Activated CD4-positive, alpha-beta T cell treated with anti-CD3 and anti-CD28 coated beads for 36 hours (primary cell): ENCODE results near the gene RNF157. TPM values are rescaled to one million over a fixed set of nuclear protein-coding genes. Genes with fewer than 3 reads are reported as not detected.
A peak's percentile ranks its signal among the peaks of the same experiment; 100 is the strongest.
"Not testable (repeated sequence)": the region's sequence is repeated elsewhere in the genome, so short reads cannot be mapped to it uniquely, and the experiment has no call there.

Experiments
- ATAC-seq: fragments of 200-7000 bp; cut with Tn5 transposase; one replicate; pipeline ENCODE4 v1.10.0; 2021; ENCODE audit warnings: mild to moderate bottlenecking, moderate library complexity
- CTCF ChIA-PET: fragments of 350-600 bp; sonication (Branson Sonifier 250); formaldehyde crosslinking; loops from one replicate; lab custom pipeline; 2021; ENCODE audit warnings: antibody characterized with exemption; lab: Charles Lee
- POLR2A ChIA-PET: fragments of 350-600 bp; sonication (Branson Sonifier 250); formaldehyde crosslinking; loops from one replicate; lab custom pipeline; 2021; ENCODE audit warnings: antibody characterized with exemption, inconsistent platforms; lab: Charles Lee
- DNase-seq: peaks from one replicate; pipeline ENCODE4 v3.0.0-alpha.2; 2020
- H3K27ac Mint-ChIP-seq: one replicate; pipeline ENCODE4 v1.8.0; 2021; ENCODE audit warnings: mixed read lengths
- H3K27me3 Mint-ChIP-seq: one replicate; pipeline ENCODE4 v1.8.0; 2021; ENCODE audit warnings: mixed read lengths
- H3K36me3 Mint-ChIP-seq: one replicate; pipeline ENCODE4 v1.8.0; 2021; ENCODE audit warnings: low read depth, mixed read lengths
- H3K4me1 Mint-ChIP-seq: one replicate; pipeline ENCODE4 v1.8.0; 2021; ENCODE audit warnings: mixed read lengths
- H3K4me3 Mint-ChIP-seq: one replicate; pipeline ENCODE4 v1.8.0; 2021; ENCODE audit warnings: mild to moderate bottlenecking, moderate library complexity, mixed read lengths
- H3K9me3 Mint-ChIP-seq: one replicate; pipeline ENCODE4 v1.8.0; 2021; ENCODE audit warnings: low read depth, mixed read lengths
- intact Hi-C, 2 experiments: fragments of 100-400 bp; cut with DNase I in 1 of 2; cut with micrococcal nuclease in 1 of 2; formaldehyde crosslinking; loops; one replicate each; pipeline versions ENCODE4 v1.14.2 to v1.15.1; 2022 to 2024; cut with DNase I, micrococcal nuclease
- total RNA-seq, 2 experiments: library from RNA; stranded (reverse); gene quantifications; one replicate each; pipeline ENCODE4 v1.2.3, GENCODE V29; 2021

The RNF157 gene
- total RNA-seq, 2 experiments from 2014 or later: 24.0 to 39.4 TPM

GRCh38 chr17:76189741-76190140 is 50.6 kb downstream of the RNF157 start:
- peak overlapping the region; percentile 88 for H3K27ac Mint-ChIP-seq
- ChIA-PET POLR2A (interaction anchor here (0.7 to 1.4 kb wide), 5 partner anchors 10 to 415 kb away, joined by 3 to 4 read pairs (median 4); no protein-coding TSS in a partner anchor), CTCF (interaction anchor here (0.8 to 5.6 kb wide), 13 partner anchors 9 to 208 kb away, joined by 3 to 87 read pairs (median 4); no protein-coding TSS in a partner anchor)
- DNase-seq: no peak
- no peaks in the 10 kb centered on the region for H3K27me3 Mint-ChIP-seq
- intact Hi-C loops: loop anchor here in 1 of 2 experiments (5.0 kb wide), 2 partner anchors 407 to 548 kb away; partner anchors contain the start of genes MFSD11, SRSF2 and UNK
- peaks cover 12% of the 10 kb centered on the region for H3K36me3 Mint-ChIP-seq
- peaks cover 81% of the 10 kb centered on the region for H3K4me1 Mint-ChIP-seq
- no peak overlapping the region for H3K4me3 Mint-ChIP-seq
- H3K9me3 Mint-ChIP-seq: no peaks in the 10 kb centered on the region
- ATAC-seq: no peak

GRCh38 chr17:76189247-76189646 is 51.0 kb downstream of the RNF157 start:
- POLR2A ChIA-PET: interaction anchor here (0.7 to 1.4 kb wide), 6 partner anchors 10 to 416 kb away, joined by 3 to 4 read pairs (median 4); no protein-coding TSS in a partner anchor
- peaks cover 9% of the 10 kb centered on the region for H3K36me3 Mint-ChIP-seq

DNA sequence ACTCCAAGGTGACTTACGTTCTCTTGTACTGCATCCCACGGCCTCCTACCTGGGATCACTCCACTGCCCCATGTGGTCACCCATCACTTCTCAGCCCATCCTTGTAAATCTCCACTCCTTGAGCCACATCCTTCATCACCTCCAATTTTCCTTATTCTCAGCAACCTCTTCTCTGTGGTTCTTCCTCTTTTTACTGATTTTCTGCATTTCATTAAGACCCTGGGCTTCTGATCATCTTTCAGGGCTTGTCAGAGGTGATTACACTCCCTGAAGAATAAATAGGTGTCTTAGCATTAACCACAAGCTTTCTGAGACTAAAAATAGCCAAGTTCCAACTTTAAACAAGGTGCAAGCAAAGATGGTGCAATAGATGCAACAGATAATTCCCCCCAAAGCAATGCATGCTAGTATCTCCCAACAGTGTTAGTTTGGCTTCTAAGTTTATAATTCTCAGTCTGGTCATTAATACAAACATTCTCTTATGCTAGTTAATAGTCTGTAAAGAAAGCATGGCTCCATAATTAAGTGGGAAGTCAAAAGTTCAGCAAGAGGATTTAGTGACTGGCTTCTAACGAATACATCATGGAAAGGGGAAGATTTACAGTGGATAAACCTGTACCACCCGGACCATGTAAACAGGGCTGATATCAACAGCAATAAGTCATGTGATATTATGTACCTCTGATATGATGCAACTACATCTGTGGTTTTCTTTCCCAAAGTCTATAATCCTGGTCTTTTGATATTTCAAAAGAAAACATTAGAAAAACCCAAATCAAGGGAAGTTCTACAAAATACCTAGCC is 51.9 kb downstream of the RNF157 start:
- ATAC-seq: no peak
- no peaks in the 10 kb centered on the region for H3K27me3 Mint-ChIP-seq
- H3K4me1 Mint-ChIP-seq: peaks cover 75% of the 10 kb centered on the region
- ChIA-PET CTCF (interaction anchor here (0.7 to 5.6 kb wide), 11 partner anchors 8 to 209 kb away, joined by 3 to 87 read pairs (median 4); no protein-coding TSS in a partner anchor), POLR2A (interaction anchor here (0.7 to 1.4 kb wide), 5 partner anchors 9 to 83 kb away, joined by 3 to 4 read pairs (median 4); partner anchors contain the start of gene UBALD2)
- H3K9me3 Mint-ChIP-seq: no peaks in the 10 kb centered on the region
- peaks cover 5% of the 10 kb centered on the region for H3K36me3 Mint-ChIP-seq
- intact Hi-C loops: no loop called here
- H3K27ac Mint-ChIP-seq: peak overlapping the region; percentile 88
- no peak overlapping the region for H3K4me3 Mint-ChIP-seq
- DNase-seq: no peak

More at GRCh38 chr17:76189247-76189646, 51.0 kb downstream of the RNF157 start:
- Mint-ChIP-seq H3K4me1 (peaks cover 81% of the 10 kb centered on the region), H3K27me3 (no peaks in the 10 kb centered on the region), H3K27ac (peak overlapping the region; percentile 88), H3K4me3 (no peak overlapping the region), H3K9me3 (no peaks in the 10 kb centered on the region)
- CTCF ChIA-PET: interaction anchor here (0.8 to 5.6 kb wide), 12 partner anchors 9 to 208 kb away, joined by 3 to 87 read pairs (median 4); no protein-coding TSS in a partner anchor
- DNase-seq: no peak
- ATAC-seq: no peak
- intact Hi-C loops: no loop called here

- Mint-ChIP-seq H3K27ac (peak overlapping the region; percentile 55), H3K4me1 (peaks cover 67% of the 10 kb centered on the region)
- H3K36me3 Mint-ChIP-seq, H3K27me3 Mint-ChIP-seq, H3K9me3 Mint-ChIP-seq, H3K4me3 Mint-ChIP-seq, intact Hi-C loops, DNase-seq, ATAC-seq: not testable (repeated sequence)
- ChIA-PET CTCF (interaction anchor here (0.6 to 1.0 kb wide), 2 partner anchors 86 to 93 kb away, joined by 3 to 4 read pairs; no protein-coding TSS in a partner anchor), POLR2A (interaction anchor here (0.5 to 0.7 kb wide), 2 partner anchors 74 to 1273 kb away, joined by 3 to 5 read pairs; no protein-coding TSS in a partner anchor)
Measured at GRCh38 chr17:76186774-76187173, 53.5 kb downstream of the RNF157 start.

DNA sequence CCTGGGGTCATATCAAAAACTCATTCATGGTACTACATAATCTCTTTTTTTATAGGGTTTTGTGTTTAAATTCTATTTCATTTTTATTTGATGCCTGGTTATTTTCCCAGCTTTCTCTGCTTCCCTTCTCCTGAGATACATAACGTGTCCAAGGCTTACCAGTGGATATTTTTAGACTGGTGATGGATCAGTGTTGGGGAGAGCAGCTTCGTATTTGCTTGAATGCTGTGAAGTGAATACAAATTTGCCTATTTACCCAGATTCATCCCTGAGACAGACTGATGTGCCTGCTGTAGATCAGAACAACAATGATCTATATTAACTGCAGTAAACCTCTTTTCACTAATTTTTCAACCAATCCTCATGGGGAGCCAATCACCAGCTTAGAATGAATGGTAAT is 56.0 kb downstream of the RNF157 start:
- H3K27ac Mint-ChIP-seq: no peak overlapping the region
- ChIA-PET CTCF (interaction anchor here (0.6 to 8.2 kb wide), 6 partner anchors 7 to 95 kb away, joined by 3 to 87 read pairs (median 5); no protein-coding TSS in a partner anchor), POLR2A (interaction anchor here (1.8 kb wide), 1 partner anchor 81 kb away, joined by 5 read pairs; the partner anchor contains the start of gene UBALD2)
- no peak overlapping the region for H3K4me3 Mint-ChIP-seq
- DNase-seq (no peak), ATAC-seq (no peak)
- no peaks in the 10 kb centered on the region for H3K9me3 Mint-ChIP-seq
- peaks cover 66% of the 10 kb centered on the region for H3K4me1 Mint-ChIP-seq
- intact Hi-C loops: no loop called here
- H3K36me3 Mint-ChIP-seq: peaks cover 14% of the 10 kb centered on the region
- H3K27me3 Mint-ChIP-seq: no peaks in the 10 kb centered on the region

DNA sequence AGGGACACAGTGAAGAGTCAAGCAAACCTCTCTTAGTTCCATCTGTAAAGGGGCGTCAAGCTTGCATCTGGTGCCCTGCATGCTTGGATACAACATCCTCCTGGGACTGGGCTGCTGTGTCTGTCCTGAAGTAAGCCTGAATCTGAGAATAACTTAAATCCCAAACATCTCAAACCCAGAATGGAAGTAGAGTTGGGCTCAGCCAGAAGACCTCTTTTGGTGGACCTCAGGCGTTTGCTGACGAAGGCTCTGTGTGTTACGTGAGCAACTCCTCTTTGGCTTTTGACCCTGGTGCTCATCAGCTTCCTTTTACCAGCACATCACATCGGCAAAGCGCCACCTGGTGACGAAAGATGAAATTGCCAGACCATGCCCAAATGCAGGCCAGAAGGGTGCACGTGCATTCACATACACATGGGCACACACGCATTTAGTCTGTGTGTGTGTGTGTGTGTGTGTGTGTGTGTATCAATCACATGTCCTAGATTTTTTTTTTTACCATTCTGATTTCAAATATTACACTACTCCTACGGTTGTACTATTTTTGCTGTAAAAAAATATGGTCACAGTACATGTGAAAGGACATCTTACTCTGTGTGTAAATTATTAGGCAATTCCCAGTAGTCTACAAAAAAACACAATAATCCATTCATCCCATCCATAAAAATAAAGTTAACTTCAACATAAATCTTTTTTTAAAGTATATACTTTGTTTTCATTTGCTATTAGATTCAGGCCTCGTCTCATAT is 58.1 kb downstream of the RNF157 start:
- ChIA-PET CTCF (interaction anchor here (0.6 to 8.2 kb wide), 34 partner anchors 9 to 546 kb away, joined by 3 to 87 read pairs (median 4); partner anchors contain the start of genes EXOC7 and FOXJ1), POLR2A (interaction anchor here (0.6 to 1.6 kb wide), 8 partner anchors 9 to 97 kb away, joined by 3 to 9 read pairs (median 4); no protein-coding TSS in a partner anchor)
- DNase-seq: peak; percentile 98
- H3K27me3 Mint-ChIP-seq: no peaks in the 10 kb centered on the region
- H3K27ac Mint-ChIP-seq: peak overlapping the region; percentile 90
- peaks cover 66% of the 10 kb centered on the region for H3K4me1 Mint-ChIP-seq
- H3K9me3 Mint-ChIP-seq: no peaks in the 10 kb centered on the region
- peak overlapping the region; percentile 6 for H3K4me3 Mint-ChIP-seq
- intact Hi-C loops: loop anchor here in 1 of 2 experiments (1.0 kb wide), 3 partner anchors 17 to 61 kb away; partner anchors contain the start of gene FOXJ1
- peak; percentile 76 for ATAC-seq
- H3K36me3 Mint-ChIP-seq: peaks cover 11% of the 10 kb centered on the region

DNA sequence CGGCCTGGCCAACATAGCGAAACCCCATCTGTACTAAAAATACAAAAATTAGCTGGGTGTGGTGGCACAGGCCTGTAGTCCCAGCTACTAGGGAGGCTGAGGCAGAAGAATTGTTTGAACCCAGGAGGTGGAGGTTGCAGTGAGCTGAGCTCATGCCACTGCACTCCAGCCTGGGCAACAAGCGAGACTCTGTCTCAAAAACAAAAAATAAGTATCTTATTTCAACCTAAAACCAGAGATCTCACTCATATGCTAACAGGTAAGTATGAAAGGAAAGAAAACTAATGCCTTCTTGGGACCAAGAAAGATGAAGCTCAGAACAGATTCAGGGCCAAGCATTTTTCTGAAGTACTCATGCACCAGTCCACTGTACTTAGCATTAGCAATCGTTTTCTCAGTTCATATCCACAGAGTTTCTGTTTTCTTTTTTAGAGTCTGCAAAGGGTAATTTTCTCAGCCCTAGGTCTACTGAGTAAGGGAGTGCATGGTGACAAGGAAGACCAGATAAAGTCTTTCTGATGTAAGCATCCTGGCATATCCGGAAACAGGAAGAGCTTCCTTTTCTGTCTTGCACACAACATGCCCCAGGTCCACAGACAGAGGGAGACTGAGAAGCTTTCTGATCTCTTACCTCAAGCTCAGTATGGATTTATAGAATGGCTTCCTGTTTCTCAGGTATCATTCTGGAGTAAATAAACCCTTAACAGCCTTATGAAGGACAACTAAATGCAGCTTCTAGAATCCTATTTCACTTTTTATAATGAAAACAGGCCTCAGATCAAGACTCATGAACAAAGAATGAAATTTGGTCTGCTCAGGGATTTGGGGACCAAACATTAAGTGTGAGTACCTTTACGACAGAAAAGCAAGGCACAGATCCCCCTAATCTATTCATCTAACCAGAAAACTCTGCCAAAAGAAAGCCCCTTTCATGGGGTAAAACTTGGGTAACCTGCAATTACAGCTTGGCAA is 60.5 kb downstream of the RNF157 start:
- POLR2A ChIA-PET: interaction anchor here (0.7 to 2.7 kb wide), 14 partner anchors 10 to 183 kb away, joined by 3 to 29 read pairs (median 4); partner anchors contain the start of genes FOXJ1 and UBALD2
- peak overlapping the region; percentile 89 for H3K27ac Mint-ChIP-seq
- no peaks in the 10 kb centered on the region for H3K9me3 Mint-ChIP-seq
- DNase-seq (peak; percentile 61), ATAC-seq (peak; percentile 90)
- H3K36me3 Mint-ChIP-seq: peaks cover 10% of the 10 kb centered on the region
- CTCF ChIA-PET: interaction anchor here (0.7 to 8.2 kb wide), 29 partner anchors 11 to 313 kb away, joined by 3 to 87 read pairs (median 4); partner anchors contain the start of gene EXOC7
- no peaks in the 10 kb centered on the region for H3K27me3 Mint-ChIP-seq
- peaks cover 55% of the 10 kb centered on the region for H3K4me1 Mint-ChIP-seq
- intact Hi-C loops: loop anchor here in 1 of 2 experiments (1.0 to 5.0 kb wide), 3 partner anchors 12 to 57 kb away; partner anchors contain the start of gene FOXJ1
- peak overlapping the region; percentile 58 for H3K4me3 Mint-ChIP-seq

DNA sequence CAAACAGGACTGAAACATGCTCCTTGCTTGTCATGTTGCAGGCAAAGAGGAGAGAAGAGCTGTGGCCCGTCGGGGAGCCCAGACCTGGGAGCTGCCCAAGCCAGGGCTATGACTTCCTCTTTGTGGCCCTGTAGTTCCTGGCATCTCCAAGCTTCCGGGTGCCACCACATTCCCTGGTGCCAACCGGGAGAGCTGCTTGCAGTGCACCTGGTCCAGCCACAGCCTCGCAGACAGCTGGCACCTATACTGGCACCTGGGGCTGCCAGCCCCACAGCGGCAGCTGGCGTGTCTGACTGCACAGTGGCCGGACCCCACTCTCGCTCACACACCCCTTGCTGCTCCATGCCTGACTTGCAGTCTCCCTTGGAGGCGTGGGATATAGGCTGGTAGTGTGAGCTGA is 62.2 kb downstream of the RNF157 start:
- intact Hi-C loops: loop anchor here in 1 of 2 experiments (5.0 kb wide), 1 partner anchor 36 kb away; the partner anchor contains the start of gene FOXJ1
- ATAC-seq: no peak
- Mint-ChIP-seq H3K4me1 (peaks cover 49% of the 10 kb centered on the region), H3K36me3 (peaks cover 10% of the 10 kb centered on the region), H3K4me3 (no peak overlapping the region), H3K27ac (peak overlapping the region; percentile 78), H3K9me3 (no peaks in the 10 kb centered on the region), H3K27me3 (no peaks in the 10 kb centered on the region)
- ChIA-PET CTCF (interaction anchor here (0.7 to 8.2 kb wide), 10 partner anchors 12 to 247 kb away, joined by 3 to 87 read pairs (median 6); no protein-coding TSS in a partner anchor), POLR2A (interaction anchor here (1.1 to 2.7 kb wide), 2 partner anchors 94 to 102 kb away, joined by 3 to 12 read pairs; no protein-coding TSS in a partner anchor)
- no peak for DNase-seq

DNA sequence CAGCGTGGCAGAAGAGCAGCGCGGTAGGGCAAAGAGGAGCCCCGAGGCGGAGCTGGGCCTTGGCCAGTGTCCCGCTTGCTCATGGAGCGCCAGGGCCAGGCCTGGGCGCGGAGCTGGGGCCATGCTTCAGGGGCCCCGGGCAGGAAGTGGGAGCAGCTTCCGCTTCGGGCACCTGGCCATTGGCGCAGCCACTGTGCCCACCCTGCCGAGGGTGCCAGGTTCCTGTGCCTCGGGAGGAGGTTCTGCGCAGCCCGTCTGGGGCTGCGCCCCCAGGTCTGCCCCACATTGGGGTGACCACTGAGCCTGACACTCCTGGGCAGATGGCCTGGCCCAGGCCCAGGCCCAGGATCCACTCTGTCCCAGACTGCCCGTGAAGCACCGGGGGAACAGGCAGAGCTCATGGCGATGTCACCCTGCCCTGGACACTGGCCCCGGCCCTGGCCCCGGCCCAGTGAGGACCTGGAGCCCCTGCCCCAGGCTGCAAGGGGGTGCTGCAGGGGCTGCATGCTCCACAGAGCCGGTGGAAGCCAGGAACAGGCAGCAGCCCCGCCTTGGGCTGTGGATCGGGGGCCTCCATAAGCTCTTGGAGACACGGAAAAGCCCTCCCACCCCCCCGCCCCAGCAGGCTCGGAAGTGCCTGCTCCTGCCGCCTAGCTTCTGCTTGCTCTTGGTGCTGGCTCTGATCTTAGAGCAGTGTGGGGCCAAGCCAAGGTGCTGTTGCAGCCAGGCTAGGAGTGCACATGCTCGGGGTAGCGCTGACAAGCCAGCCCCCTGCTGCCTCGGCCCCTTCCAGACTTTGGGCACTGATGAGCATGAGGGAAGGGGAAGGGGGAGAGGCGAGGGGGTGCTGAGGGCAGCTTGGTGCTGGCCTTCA is 63.4 kb downstream of the RNF157 start:
- peaks cover 43% of the 10 kb centered on the region for H3K4me1 Mint-ChIP-seq
- intact Hi-C loops: loop anchor here in 1 of 2 experiments (5.0 kb wide), 1 partner anchor 35 kb away; the partner anchor contains the start of gene FOXJ1
- no peak for ATAC-seq
- ChIA-PET POLR2A (no interaction called here), CTCF (interaction anchor here (1.2 to 8.2 kb wide), 5 partner anchors 14 to 103 kb away, joined by 3 to 87 read pairs (median 24); no protein-coding TSS in a partner anchor)
- H3K27ac Mint-ChIP-seq: no peak overlapping the region
- no peak for DNase-seq
- no peaks in the 10 kb centered on the region for H3K9me3 Mint-ChIP-seq
- peaks cover 14% of the 10 kb centered on the region for H3K36me3 Mint-ChIP-seq
- H3K4me3 Mint-ChIP-seq: no peak overlapping the region
- H3K27me3 Mint-ChIP-seq: no peaks in the 10 kb centered on the region
